Measurements from ENCODE around the gene SIX1. TPM values are rescaled to one million over a fixed set of nuclear protein-coding genes. Genes with fewer than 3 reads are reported as not detected.
A peak's percentile ranks its signal among the peaks of the same experiment; 100 is the strongest.

Gene SIX1
- total and polyA plus RNA-seq, 2 of the 13 experiments (the other 11 are each of a cell fraction or from before 2014, with no cell fraction given), result 1.7 to 6.5 TPM

- no peak for TF ChIP-seq ZBTB38 (CRISPR knock-in tag; IDR thresholded peaks at IDR 0.05)
- TF ChIP-seq KDM3A (CRISPR knock-in tag; IDR thresholded peaks at IDR 0.05; ENCODE audit: low read depth), result no peak
- TF ChIP-seq ZNF501 (CRISPR knock-in tag; IDR thresholded peaks at IDR 0.05), result no peak
- TF ChIP-seq ZNF251 (CRISPR knock-in tag; IDR thresholded peaks at IDR 0.05), result no peak
- no peak for TF ChIP-seq IRF1 (CRISPR knock-in tag; IDR thresholded peaks at IDR 0.05; ENCODE audit: low read depth)
- no peak for TF ChIP-seq KLF6 (CRISPR knock-in tag; IDR thresholded peaks at IDR 0.05)
- no peak for TF ChIP-seq ESRRA (CRISPR knock-in tag; IDR thresholded peaks at IDR 0.05; ENCODE audit: low read depth)
- TF ChIP-seq ZNF142 (CRISPR knock-in tag; IDR thresholded peaks at IDR 0.05), result no peak
- TF ChIP-seq TMF1 (CRISPR knock-in tag; IDR thresholded peaks at IDR 0.05; ENCODE audit: low read depth), result no peak
- TF ChIP-seq BCL6 (CRISPR knock-in tag; IDR thresholded peaks at IDR 0.05), result peak; percentile 40; the same call in 1 of the 2 replicates
- TF ChIP-seq SIN3A (IDR thresholded peaks at IDR 0.05; ENCODE audit: borderline replicate concordance, low read depth, low read length), result no peak
- TF ChIP-seq NR2F2 (IDR thresholded peaks at IDR 0.05; ENCODE audit: borderline replicate concordance, low read depth), result no peak
- no peak for TF ChIP-seq ZNF136 (CRISPR knock-in tag; IDR thresholded peaks at IDR 0.05; ENCODE audit: low read depth)
- no peak for TF ChIP-seq POLR2G (IDR thresholded peaks at IDR 0.05; ENCODE audit: low read depth, low read length)
- no peak for TF ChIP-seq ZNF746 (CRISPR knock-in tag; IDR thresholded peaks at IDR 0.05)
- peak; percentile 65; the same call in 1 of the 2 replicates for TF ChIP-seq PAXIP1 (CRISPR knock-in tag; conservative IDR thresholded peaks at IDR 0.05)
- TF ChIP-seq GPBP1L1 (CRISPR knock-in tag; IDR thresholded peaks at IDR 0.05), result no peak
- no peak for TF ChIP-seq RAD51 (IDR thresholded peaks at IDR 0.05; ENCODE audit: borderline replicate concordance)
- no peak for TF ChIP-seq KLF13 (CRISPR knock-in tag; IDR thresholded peaks at IDR 0.05)
- TF ChIP-seq SOX6 (IDR thresholded peaks at IDR 0.05), result no peak
- peak; percentile 84 for TF ChIP-seq SOX6 (CRISPR knock-in tag; IDR thresholded peaks at IDR 0.05)
Observed at GRCh38 chr14:60616461-60616959, 32.8 kb downstream of the SIX1 start (continued).
